ENCODE results near the gene ADAMTS17.

The ADAMTS17 gene

GRCh38 chr15:100204211-100204610 lies 137.6 kb downstream of the ADAMTS17 start:
- no peaks in the 10 kb centered on the region for H3F3A ChIP-seq (ENCODE audit: control insufficient read depth, insufficient read depth)
- no peaks in the 10 kb centered on the region for H3K36me3 ChIP-seq (ENCODE audit: control insufficient read depth, low read length)
- H3K4me3 ChIP-seq (ENCODE audit: low read length), result no peak overlapping the region
- no peak overlapping the region for H3K27ac ChIP-seq (ENCODE audit: low read depth, low read length)
- H3K27me3 ChIP-seq (ENCODE audit: control insufficient read depth, low read length), result no peaks in the 10 kb centered on the region
- peaks cover 4% of the 10 kb centered on the region; the same call in 1 of the 2 replicates for H3K4me1 ChIP-seq (ENCODE audit: control insufficient read depth, low read length)
- H3K9me2 ChIP-seq (replicated peaks; ENCODE audit: control insufficient read depth, low read length), result no peaks in the 10 kb centered on the region
- no peak overlapping the region for H3K4me2 ChIP-seq (ENCODE audit: low read length)
- H3K9me3 ChIP-seq (ENCODE audit: control insufficient read depth, insufficient read depth, low read length), result no peaks in the 10 kb centered on the region
- no peaks in the 10 kb centered on the region for H4K20me1 ChIP-seq (ENCODE audit: control insufficient read depth, insufficient read depth, low read depth, low read length)
- TF ChIP-seq CTCF (IDR thresholded peaks at IDR 0.05; ENCODE audit: low read depth, low read length, poor library complexity, severe bottlenecking) (no peak), EZH2phosphoT487 (IDR thresholded peaks at IDR 0.05; ENCODE audit: borderline replicate concordance, low read length) (no peak)
- no peaks in the 10 kb centered on the region for H3K79me2 ChIP-seq (ENCODE audit: control insufficient read depth, low read length)

GRCh38 chr15:100202309-100202960 lies 139.3 kb downstream of the ADAMTS17 start:
- H3K36me3 ChIP-seq (ENCODE audit: control insufficient read depth, low read length), result no peaks in the 10 kb centered on the region
- no peak overlapping the region for H3K27ac ChIP-seq (ENCODE audit: low read depth, low read length)
- H3K79me2 ChIP-seq (ENCODE audit: control insufficient read depth, low read length), result no peaks in the 10 kb centered on the region
- H4K20me1 ChIP-seq (ENCODE audit: control insufficient read depth, insufficient read depth, low read depth, low read length), result no peaks in the 10 kb centered on the region
- TF ChIP-seq EZH2phosphoT487 (IDR thresholded peaks at IDR 0.05; ENCODE audit: borderline replicate concordance, low read length) (no peak), CTCF (IDR thresholded peaks at IDR 0.05; ENCODE audit: low read depth, low read length, poor library complexity, severe bottlenecking) (no peak)
- no peak overlapping the region for H3K4me2 ChIP-seq (ENCODE audit: low read length)
- H3K27me3 ChIP-seq (ENCODE audit: control insufficient read depth, low read length), result no peaks in the 10 kb centered on the region
- no peak overlapping the region for H3K4me3 ChIP-seq (ENCODE audit: low read length)
- H3K9me2 ChIP-seq (replicated peaks; ENCODE audit: control insufficient read depth, low read length), result no peaks in the 10 kb centered on the region
- peaks cover 4% of the 10 kb centered on the region; the same call in 1 of the 2 replicates for H3K4me1 ChIP-seq (ENCODE audit: control insufficient read depth, low read length)
- no peaks in the 10 kb centered on the region for H3K9me3 ChIP-seq (ENCODE audit: control insufficient read depth, insufficient read depth, low read length)
- H3F3A ChIP-seq (ENCODE audit: control insufficient read depth, insufficient read depth), result no peaks in the 10 kb centered on the region

- no peaks in the 10 kb centered on the region for H4K20me1 ChIP-seq (ENCODE audit: control insufficient read depth, insufficient read depth, low read depth, low read length)
Measured at GRCh38 chr15:100201376-100202280, 140.1 kb downstream of the ADAMTS17 start.

More at GRCh38 chr15:100201376-100202280, 140.1 kb downstream of the ADAMTS17 start:
- Histone ChIP-seq H3K9me3 (ENCODE audit: control insufficient read depth, insufficient read depth, low read length) (no peaks in the 10 kb centered on the region), H3F3A (ENCODE audit: control insufficient read depth, insufficient read depth) (no peaks in the 10 kb centered on the region), H3K79me2 (ENCODE audit: control insufficient read depth, low read length) (no peaks in the 10 kb centered on the region), H3K36me3 (ENCODE audit: control insufficient read depth, low read length) (no peaks in the 10 kb centered on the region), H3K4me1 (ENCODE audit: control insufficient read depth, low read length) (peaks cover 4% of the 10 kb centered on the region; the same call in 1 of the 2 replicates), H3K4me2 (ENCODE audit: low read length) (no peak overlapping the region), H3K27me3 (ENCODE audit: control insufficient read depth, low read length) (no peaks in the 10 kb centered on the region), H3K9me2 (replicated peaks; ENCODE audit: control insufficient read depth, low read length) (no peaks in the 10 kb centered on the region), H3K4me3 (ENCODE audit: low read length) (no peak overlapping the region), H3K27ac (ENCODE audit: low read depth, low read length) (no peak overlapping the region)
- TF ChIP-seq EZH2phosphoT487 (IDR thresholded peaks at IDR 0.05; ENCODE audit: borderline replicate concordance, low read length), result no peak
- TF ChIP-seq CTCF (IDR thresholded peaks at IDR 0.05; ENCODE audit: low read depth, low read length, poor library complexity, severe bottlenecking), result no peak

All from DOHH2 (cell line).